SJSA1 (cell line): ENCODE results near the gene MYOG. TPM values are rescaled to one million over a fixed set of nuclear protein-coding genes. Genes with fewer than 3 reads are reported as not detected.

Source experiments
- DNase-seq, 2 experiments: peaks; one replicate each; pipeline ENCODE4 v3.0.0-alpha.2; 2015 to 2020; ENCODE audit warnings: low spot score in 2 of 2, low read depth in 1 of 2
- H3K27ac ChIP-seq: fragments of 250-450 bp; sonication (Bioruptor Pico); 2 replicates; pipeline ENCODE4 v1.5.1; 2020; ENCODE audit warnings: mild to moderate bottlenecking, moderate library complexity
- H3K27me3 ChIP-seq: fragments of 250-450 bp; sonication (Bioruptor Pico); replicated peaks from 2 replicates; pipeline ENCODE4 v1.5.1; 2020; ENCODE audit warnings: mild to moderate bottlenecking, moderate library complexity
- H3K36me3 ChIP-seq: fragments of 250-450 bp; sonication (Bioruptor Pico); 2 replicates; pipeline ENCODE4 v1.5.1; 2020; ENCODE audit warnings: mild to moderate bottlenecking
- H3K4me1 ChIP-seq: fragments of 250-450 bp; sonication (Bioruptor Pico); replicated peaks from 2 replicates; pipeline ENCODE4 v1.6.1; 2021; ENCODE audit warnings: mild to moderate bottlenecking
- H3K4me3 ChIP-seq: fragments of 250-450 bp; sonication (Bioruptor Pico); 2 replicates; pipeline ENCODE4 v1.5.1; 2020; ENCODE audit warnings: mild to moderate bottlenecking
- H3K9me3 ChIP-seq: fragments of 250-450 bp; sonication (Bioruptor Pico); replicated peaks from 2 replicates; pipeline ENCODE4 v1.5.1; 2020; ENCODE audit warnings: mild to moderate bottlenecking
- total RNA-seq: library from RNA; depleted of rRNA; stranded (reverse); fragments of >200 nt; shearing (Covaris generic); gene quantifications from 2 replicates; pipeline ENCODE4 v1.2.3, GENCODE V29; 2014; rRNA removed

The MYOG gene
- not detected in 2 replicates for total RNA-seq

DNA sequence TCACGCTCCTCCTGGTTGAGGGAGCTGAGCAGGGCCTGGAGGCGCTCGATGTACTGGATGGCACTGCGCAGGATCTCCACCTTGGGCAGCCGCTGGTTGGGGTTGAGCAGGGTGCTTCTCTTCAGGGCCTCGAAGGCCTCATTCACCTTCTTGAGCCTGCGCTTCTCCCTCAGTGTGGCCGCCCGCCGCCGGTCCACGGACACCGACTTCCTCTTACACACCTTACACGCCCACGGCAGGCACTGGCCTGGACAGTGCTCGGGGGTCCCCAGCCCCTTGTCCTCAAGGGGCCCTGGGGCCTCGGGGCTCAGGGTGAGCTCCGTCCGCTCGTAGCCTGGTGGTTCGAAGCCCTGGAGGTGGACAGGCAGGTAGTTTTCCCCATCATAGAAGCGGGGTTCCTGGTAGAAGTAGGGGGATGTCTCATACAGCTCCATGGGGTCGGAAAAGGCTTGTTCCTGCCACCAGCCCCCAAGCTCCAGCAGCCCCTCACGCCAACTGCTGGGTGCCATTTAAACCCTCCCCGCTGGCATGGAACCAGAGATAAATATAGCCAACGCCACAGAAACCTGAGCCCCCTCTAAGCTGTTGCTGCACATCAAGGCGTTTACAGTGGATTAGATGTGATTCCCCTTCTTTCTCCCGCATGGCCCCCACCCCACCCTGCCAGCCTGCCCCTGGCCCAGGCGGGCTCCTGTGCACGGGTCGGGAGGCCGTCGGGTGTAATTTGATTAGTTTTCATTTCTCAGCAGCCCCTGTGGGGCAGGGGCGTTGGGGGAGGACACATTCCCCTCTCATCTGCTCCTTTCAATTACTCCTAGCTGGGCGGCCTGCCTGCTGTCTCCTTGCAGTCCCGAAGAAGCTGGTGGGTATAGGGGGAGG lies at the start of gene MYOG:
Gene MYOG, minus strand, starts transcription at position 485 of the 879 bp plus-strand sequence. Its CDS starts 51 bp downstream, at position 434.
- Histone ChIP-seq H3K36me3 (no peaks in the 10 kb centered on the region), H3K9me3 (no peaks in the 10 kb centered on the region), H3K27ac (no peak within 1 kb of the TSS), H3K27me3 (peaks cover 11% of the 10 kb centered on the region), H3K4me1 (no peaks in the 10 kb centered on the region), H3K4me3 (no peak within 1 kb of the TSS)
- peak in 1 of 2 experiments; percentile 37 for DNase-seq

DNA sequence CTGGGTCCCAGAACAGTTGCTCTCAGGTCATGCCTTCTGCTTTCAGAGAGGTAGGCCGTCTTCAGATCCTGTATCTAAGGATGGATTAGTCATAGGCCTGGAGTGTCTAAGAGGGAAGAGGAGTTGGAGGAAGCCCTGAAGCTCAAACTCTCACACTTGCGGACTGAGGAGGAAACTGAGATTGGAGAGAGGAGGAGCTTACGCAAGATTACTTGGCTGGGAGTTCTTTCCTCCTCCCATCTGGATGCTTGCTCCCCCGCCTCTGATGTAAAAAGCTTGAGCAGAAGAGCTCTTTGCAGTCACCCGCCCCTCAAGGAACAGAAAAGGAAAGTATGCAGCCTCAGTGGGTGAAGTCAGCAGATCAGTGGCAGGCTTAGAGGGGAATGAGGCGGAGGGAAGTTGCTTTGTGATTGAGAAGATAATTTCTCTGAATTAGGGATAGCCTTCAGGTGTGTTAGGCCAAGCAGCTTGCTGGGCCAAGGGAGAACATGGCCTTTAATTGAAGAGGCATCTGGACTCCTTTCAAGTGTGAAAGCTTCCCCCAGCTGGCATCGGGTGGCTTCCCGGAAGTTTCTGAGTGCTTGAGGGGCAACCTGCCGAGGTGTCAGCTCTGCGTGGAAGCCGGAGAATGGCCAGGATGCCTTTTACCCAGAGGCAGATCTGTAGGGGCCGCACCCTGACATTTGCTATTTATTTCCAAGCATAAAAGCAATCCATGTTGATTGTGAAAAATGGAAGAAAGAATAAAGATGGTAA lies 48.3 kb upstream of the MYOG start:
- Histone ChIP-seq H3K36me3 (no peaks in the 10 kb centered on the region), H3K27ac (no peak overlapping the region), H3K27me3 (peaks cover 37% of the 10 kb centered on the region), H3K4me3 (no peak overlapping the region), H3K9me3 (no peaks in the 10 kb centered on the region), H3K4me1 (no peaks in the 10 kb centered on the region)
- DNase-seq, result no peak

DNA sequence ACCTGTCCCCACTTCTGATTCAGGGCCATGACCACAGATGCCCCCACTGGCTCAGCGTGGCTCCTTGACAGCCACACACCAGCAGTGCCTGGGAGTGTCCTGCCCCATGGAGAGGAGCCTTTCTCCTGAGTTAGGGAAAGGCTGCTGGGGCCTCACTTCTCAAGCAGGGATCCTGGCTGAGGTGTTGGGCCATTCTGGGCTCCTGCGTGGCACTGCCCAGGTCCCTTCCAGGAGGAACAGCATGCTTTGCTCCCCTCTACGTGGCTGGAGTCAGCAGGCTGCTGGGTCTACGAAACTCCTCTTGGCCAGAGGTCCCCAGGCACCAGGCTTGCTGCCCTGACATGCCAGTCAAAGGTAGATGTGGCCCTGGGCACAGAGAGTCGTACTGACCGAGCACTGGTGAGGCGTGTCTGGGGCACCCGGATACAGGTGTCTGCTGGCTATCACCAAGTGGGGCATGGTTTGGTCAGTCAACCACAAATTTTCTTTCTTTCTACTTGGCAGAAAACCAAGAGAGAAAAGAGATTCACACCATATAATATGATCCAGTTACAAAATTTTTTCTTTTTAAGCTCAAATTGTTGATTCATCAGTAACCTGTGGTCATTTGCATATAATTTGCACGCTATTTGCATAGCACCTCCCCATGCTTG lies 45.9 kb upstream of the MYOG start:
- no peaks in the 10 kb centered on the region for H3K36me3 ChIP-seq
- no peak overlapping the region for H3K4me3 ChIP-seq
- H3K9me3 ChIP-seq, result no peaks in the 10 kb centered on the region
- DNase-seq, result no peak
- peaks cover 41% of the 10 kb centered on the region for H3K27me3 ChIP-seq
- no peak overlapping the region for H3K27ac ChIP-seq
- H3K4me1 ChIP-seq, result no peaks in the 10 kb centered on the region; the same call in 1 of the 2 replicates

DNA sequence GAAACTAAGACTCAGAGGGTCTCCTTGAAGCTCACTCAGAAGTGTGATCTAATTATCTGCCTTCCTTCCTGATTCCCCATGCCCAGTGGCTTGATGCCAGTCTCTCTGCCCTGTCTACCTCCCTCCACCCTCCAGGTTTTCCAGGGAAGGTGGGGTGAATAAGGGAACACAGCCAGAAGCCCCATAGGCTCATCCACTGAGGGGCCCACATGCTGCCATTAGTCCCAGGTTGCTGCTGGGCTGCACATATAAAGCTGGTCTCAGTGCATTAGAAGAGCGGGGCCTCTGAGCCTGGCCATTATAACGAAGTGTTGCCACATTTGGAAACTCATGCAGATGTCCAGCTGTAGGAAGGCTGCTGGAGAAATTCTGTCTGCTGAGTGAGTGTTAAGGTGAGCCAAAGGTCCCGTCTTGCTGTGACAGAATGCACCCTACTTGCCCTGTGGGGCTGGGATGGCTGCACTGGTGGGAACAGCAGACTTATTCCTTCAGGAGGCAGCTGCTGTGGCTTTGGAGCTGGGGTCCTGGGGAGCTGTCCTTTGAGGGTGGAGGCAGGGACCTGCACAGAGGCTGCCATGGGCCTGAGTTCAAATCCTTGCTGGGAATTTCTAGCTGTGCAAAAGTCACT lies 44.7 kb upstream of the MYOG start:
- H3K4me3 ChIP-seq, result no peak overlapping the region
- no peak overlapping the region for H3K27ac ChIP-seq
- H3K4me1 ChIP-seq, result no peaks in the 10 kb centered on the region; the same call in 1 of the 2 replicates

DNA sequence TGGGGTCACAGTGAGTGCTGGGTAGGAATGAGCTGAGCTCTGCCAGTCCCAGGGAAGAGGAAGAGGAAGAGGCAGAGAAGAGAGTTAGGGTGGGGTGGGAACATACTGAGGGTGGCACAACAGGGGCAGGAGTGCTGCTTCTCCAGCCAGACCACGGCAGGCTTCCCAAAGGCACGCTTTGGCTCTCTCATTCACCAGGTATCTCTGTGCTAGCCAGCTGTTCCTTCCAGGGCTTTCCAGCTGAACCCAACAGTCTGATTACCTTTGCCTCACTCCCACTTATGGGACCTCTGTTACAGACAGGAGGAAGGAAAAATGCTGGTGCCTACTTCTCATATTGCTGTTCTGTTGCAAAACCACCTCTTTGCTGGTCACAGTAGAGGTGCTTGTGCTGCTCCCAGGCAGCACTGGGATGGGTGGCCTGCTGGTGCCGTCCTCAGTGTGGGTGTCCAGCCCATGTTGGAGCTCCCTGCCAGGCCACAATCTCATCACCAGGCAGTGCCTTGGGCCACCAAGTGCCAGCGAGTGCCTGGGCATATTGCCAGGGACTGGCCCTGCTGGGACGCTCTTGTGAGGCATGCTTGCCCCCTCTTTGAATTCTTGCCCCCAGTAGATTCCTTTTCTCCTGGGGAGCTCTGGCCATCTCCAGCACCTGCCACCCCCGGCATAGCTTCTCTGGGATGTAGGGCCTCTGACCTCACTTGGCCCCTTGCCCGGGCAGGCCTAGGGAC lies 43.9 kb upstream of the MYOG start:
- H3K4me1 ChIP-seq, result no peaks in the 10 kb centered on the region; the same call in 1 of the 2 replicates
- no peaks in the 10 kb centered on the region for H3K36me3 ChIP-seq
- no peak overlapping the region for H3K27ac ChIP-seq
- H3K27me3 ChIP-seq, result peaks cover 54% of the 10 kb centered on the region
- DNase-seq, result peak in 1 of 2 experiments; percentile 35
- H3K4me3 ChIP-seq, result no peak overlapping the region
- H3K9me3 ChIP-seq, result no peaks in the 10 kb centered on the region

More for the DNA sequence above, 44.7 kb upstream of the MYOG start:
- Histone ChIP-seq H3K36me3 (no peaks in the 10 kb centered on the region), H3K27me3 (peaks cover 47% of the 10 kb centered on the region), H3K9me3 (no peaks in the 10 kb centered on the region)
- no peak for DNase-seq

DNA sequence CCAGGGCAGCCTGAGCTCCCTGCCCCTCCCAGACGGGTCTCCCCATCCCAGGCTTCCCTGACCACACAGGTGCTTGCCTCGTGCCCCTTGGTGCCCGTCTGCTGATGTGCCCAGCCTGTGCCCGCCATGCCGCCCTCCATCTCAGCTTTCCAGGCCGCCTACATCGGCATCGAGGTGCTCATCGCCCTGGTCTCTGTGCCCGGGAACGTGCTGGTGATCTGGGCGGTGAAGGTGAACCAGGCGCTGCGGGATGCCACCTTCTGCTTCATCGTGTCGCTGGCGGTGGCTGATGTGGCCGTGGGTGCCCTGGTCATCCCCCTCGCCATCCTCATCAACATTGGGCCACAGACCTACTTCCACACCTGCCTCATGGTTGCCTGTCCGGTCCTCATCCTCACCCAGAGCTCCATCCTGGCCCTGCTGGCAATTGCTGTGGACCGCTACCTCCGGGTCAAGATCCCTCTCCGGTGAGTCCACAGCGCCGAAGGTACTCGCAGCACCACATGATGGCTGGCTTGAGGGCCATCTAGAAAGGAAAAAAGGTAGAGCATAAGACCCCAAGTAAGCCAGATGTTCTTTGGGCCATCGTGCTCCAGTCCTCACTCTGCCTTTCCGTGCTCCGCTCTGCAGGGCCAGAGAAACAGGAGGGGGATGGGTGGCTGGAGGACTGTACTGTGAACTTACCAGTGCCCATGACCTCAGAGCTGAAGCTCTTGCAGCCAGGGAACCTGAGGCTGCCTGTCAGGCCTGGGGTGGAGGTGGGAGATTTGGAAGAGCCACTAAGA lies 43.1 kb upstream of the MYOG start:
- Histone ChIP-seq H3K4me3 (no peak overlapping the region), H3K4me1 (no peaks in the 10 kb centered on the region; the same call in 1 of the 2 replicates)

DNA sequence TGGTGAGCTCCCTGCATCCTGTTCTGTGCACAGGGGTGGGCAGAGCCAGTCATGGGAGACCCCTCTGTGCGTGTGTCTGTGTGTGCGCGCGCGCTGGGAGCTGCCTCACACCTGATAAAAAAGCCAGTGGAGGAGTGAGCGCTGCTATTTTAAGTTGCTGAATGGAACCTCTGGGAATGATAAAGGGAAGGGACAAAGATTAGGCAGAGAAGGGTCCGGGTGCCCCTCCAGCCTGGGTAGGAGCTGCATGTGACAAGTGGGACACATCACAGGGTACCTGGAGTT lies 42.6 kb upstream of the MYOG start:
- no peak overlapping the region for H3K27ac ChIP-seq
- H3K9me3 ChIP-seq, result no peaks in the 10 kb centered on the region
- H3K4me1 ChIP-seq, result no peaks in the 10 kb centered on the region; the same call in 1 of the 2 replicates
- H3K36me3 ChIP-seq, result no peaks in the 10 kb centered on the region
- no peak for DNase-seq
- peaks cover 54% of the 10 kb centered on the region for H3K27me3 ChIP-seq
- no peak overlapping the region for H3K4me3 ChIP-seq

More for the DNA sequence above, 43.1 kb upstream of the MYOG start:
- no peaks in the 10 kb centered on the region for H3K9me3 ChIP-seq
- H3K27me3 ChIP-seq, result peaks cover 53% of the 10 kb centered on the region
- no peak overlapping the region for H3K27ac ChIP-seq
- peak in 1 of 2 experiments; percentile 39 for DNase-seq
- no peaks in the 10 kb centered on the region for H3K36me3 ChIP-seq

DNA sequence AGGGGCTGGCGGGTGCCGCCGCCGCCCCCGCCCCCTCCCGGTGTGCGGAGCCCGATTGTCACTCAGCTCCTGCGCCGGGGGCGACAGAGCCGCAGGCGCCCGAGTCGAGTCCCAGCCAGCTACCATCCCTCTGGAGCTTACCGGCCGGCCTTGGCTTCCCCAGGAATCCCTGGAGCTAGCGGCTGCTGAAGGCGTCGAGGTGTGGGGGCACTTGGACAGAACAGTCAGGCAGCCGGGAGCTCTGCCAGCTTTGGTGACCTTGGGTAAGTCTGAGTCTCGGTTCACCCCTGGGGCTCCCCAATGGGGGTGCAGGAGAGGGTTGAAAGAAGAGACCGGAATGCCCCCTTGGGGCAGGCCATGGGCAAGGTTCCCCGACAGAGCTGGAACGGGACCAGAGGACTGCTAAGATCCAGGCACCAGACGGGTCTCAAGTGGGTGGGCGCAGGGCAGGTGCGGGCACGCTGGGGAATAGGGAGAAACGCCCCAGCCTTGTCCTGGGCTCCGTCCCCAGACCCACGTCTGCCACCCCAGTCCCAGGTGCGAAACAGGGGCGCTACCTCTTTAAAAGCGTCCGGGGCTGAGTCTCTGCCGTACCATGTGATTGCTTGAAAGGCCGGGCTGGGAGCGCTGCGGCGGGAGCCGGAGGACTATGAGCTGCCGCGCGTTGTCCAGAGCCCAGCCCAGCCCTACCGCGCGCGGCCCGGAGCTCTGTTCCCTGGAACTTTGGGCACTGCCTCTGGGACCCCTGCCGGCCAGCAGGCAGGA lies 42.0 kb upstream of the MYOG start, which contains the start of gene ADORA1:
Gene ADORA1, plus strand, starts transcription at position 61 of the 765 bp plus-strand sequence. CDS start 1,116 bp downstream, outside the sequence.
- Histone ChIP-seq H3K4me1 (no peaks in the 10 kb centered on the region; the same call in 1 of the 2 replicates), H3K27ac (no peak within 1 kb of the TSS), H3K9me3 (no peaks in the 10 kb centered on the region), H3K36me3 (no peaks in the 10 kb centered on the region), H3K4me3 (no peak within 1 kb of the TSS), H3K27me3 (peaks cover 59% of the 10 kb centered on the region)
- peak in 1 of 2 experiments; percentile 40 for DNase-seq

DNA sequence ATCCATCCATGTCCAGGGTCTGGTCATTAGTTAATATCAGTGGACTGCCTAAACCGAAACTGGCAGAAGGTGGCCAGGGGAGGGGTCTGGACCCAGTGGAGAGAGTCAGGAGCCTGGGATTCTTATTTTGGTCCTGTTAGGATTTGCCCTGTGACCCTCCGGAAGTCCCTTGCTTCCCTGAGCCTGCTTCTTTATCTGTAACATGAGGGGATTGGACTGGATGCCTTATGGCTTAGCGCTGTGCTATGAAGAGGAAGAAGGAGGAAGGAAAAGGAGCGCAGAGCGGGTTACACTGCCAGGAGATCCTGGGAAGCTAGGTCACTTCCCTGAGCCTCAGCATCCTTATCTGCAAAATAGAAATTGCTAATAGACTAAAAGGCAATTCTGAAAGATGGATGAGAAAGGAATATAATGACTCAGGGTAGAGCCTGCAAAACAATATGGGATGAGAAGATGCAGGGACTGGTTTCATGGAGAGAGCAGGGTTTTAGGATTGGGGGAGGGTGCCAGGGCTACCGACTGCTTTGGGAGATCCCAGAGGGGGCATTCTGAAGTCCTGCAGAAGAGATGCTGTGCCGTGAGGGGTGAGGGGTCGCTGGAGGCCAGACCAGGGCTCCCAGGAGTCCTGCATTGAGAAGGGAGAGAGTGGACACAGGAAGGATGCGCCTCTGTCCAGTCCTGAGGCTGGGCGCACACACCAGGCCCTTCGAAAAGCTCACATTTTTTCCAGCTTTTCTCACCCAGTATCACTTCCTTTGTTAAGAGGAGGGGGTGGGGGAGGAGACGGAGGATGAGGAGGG lies 41.3 kb upstream of the MYOG start:
- no peaks in the 10 kb centered on the region for H3K36me3 ChIP-seq
- H3K4me3 ChIP-seq, result no peak overlapping the region
- no peaks in the 10 kb centered on the region; the same call in 1 of the 2 replicates for H3K4me1 ChIP-seq
- DNase-seq, result peak in 1 of 2 experiments; percentile 16
- no peaks in the 10 kb centered on the region for H3K9me3 ChIP-seq
- H3K27me3 ChIP-seq, result peaks cover 63% of the 10 kb centered on the region
- H3K27ac ChIP-seq, result no peak overlapping the region

DNA sequence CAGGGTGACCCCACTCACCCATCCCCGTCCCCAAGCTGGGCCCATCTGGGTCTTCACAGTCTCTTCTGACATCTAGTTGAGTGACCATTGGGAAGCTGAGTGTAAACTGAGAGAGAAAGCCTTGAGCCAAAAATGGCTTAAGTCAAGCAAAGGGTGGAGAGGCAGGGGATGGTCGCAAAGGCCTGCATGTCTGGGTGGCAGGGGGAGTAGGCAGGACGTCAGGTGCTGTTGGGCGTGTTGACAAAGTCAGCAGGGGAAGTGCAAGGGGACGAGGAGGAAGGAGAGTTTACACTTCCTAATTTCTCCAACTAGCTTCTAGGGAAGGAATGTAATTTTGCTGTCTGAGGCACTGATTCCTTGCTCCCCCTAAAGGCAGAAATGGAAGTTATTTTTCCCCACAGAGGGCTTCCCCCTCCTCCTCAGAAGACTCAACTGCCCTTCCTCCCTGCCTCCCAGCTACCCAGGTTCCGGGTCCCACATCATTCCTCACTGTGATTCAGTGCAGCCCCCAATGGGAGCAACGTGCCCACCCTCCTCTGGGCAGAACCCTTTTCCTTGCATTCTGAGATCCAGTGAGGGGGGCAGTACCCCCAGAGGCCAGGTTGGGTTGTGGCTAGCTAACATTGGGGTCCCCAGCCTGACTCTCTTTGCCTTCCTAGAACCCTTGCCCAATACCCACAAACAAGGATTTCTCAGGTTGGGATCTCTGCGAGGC lies 40.5 kb upstream of the MYOG start:
- H3K4me3 ChIP-seq, result no peak overlapping the region
- no peaks in the 10 kb centered on the region for H3K9me3 ChIP-seq
- H3K27me3 ChIP-seq, result peaks cover 67% of the 10 kb centered on the region
- DNase-seq, result peak in 1 of 2 experiments; percentile 18
- no peaks in the 10 kb centered on the region; the same call in 1 of the 2 replicates for H3K4me1 ChIP-seq
- H3K36me3 ChIP-seq, result no peaks in the 10 kb centered on the region
- no peak overlapping the region for H3K27ac ChIP-seq
